Liver (tissue), 3 donors: Measurements from ENCODE around the gene PPP2R5B.

ENCODE experiments used
- GABPA ChIP-seq, 2 donors: IDR thresholded peaks in 1 of 2; conservative IDR thresholded peaks in 1 of 2; 2 replicates each; pipeline ENCODE4 v1.6.1; 2016; ENCODE audit warnings: antibody characterized with exemption in 2 of 2, mild to moderate bottlenecking in 1 of 2, moderate library complexity in 1 of 2
- RAD21 ChIP-seq, 2 donors: IDR thresholded peaks; 2 replicates each; pipeline ENCODE4 v1.6.1; 2016; ENCODE audit warnings: antibody characterized with exemption in 2 of 2, mild to moderate bottlenecking in 2 of 2
- TAF1 ChIP-seq: conservative IDR thresholded peaks from 2 replicates; pipeline ENCODE4 v1.6.1; 2016; ENCODE audit warnings: antibody characterized with exemption, mild to moderate bottlenecking
- YY1 ChIP-seq: IDR thresholded peaks from 2 replicates; pipeline ENCODE4 v1.6.1; 2016; ENCODE audit warnings: antibody characterized with exemption, mild to moderate bottlenecking
- TF ChIP-seq, protein P1 (sequence below): fragments of 150-350 bp; IDR thresholded peaks from 2 replicates; pipeline ENCODE4 v1.5.1; 2017; ENCODE audit warnings: improper control_type of control experiment, low read depth, low read length; ENCODE audit not compliant: missing input control
- donor health status: healthy.
- donor health status: healthy.

DNA sequence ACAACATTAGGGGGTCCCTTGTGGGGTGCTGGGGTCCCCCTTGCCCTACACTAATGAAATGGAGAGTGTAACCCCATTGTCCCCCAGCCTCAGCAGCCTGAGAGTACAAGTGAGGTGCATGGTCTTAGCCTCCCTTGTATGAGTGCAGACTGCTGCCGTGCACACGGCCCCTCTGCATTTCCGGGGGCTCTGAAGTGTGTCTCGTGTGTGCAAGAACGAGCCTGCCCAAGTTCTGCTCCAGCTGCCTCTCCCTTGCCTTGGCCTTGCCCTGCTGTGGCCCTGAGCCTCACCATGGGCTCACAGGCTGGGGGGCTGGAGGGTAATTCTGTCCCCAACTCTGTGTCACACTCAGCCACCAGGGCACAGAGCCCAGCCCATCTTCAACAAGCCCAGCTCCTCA lies 40.9 kb upstream of the PPP2R5B start:
- no peak for TF ChIP-seq YY1
- TF ChIP-seq, protein P1, sequence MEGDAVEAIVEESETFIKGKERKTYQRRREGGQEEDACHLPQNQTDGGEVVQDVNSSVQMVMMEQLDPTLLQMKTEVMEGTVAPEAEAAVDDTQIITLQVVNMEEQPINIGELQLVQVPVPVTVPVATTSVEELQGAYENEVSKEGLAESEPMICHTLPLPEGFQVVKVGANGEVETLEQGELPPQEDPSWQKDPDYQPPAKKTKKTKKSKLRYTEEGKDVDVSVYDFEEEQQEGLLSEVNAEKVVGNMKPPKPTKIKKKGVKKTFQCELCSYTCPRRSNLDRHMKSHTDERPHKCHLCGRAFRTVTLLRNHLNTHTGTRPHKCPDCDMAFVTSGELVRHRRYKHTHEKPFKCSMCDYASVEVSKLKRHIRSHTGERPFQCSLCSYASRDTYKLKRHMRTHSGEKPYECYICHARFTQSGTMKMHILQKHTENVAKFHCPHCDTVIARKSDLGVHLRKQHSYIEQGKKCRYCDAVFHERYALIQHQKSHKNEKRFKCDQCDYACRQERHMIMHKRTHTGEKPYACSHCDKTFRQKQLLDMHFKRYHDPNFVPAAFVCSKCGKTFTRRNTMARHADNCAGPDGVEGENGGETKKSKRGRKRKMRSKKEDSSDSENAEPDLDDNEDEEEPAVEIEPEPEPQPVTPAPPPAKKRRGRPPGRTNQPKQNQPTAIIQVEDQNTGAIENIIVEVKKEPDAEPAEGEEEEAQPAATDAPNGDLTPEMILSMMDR: no peak
- TF ChIP-seq GABPA (IDR thresholded peaks at IDR 0.05 in 1 of 2, conservative IDR thresholded peaks at IDR 0.05 in 1 of 2): no peak
- TF ChIP-seq TAF1: no peak
- no peak for TF ChIP-seq RAD21 (IDR thresholded peaks at IDR 0.05)
